ENCODE results near the gene BORCS5.

DNA sequence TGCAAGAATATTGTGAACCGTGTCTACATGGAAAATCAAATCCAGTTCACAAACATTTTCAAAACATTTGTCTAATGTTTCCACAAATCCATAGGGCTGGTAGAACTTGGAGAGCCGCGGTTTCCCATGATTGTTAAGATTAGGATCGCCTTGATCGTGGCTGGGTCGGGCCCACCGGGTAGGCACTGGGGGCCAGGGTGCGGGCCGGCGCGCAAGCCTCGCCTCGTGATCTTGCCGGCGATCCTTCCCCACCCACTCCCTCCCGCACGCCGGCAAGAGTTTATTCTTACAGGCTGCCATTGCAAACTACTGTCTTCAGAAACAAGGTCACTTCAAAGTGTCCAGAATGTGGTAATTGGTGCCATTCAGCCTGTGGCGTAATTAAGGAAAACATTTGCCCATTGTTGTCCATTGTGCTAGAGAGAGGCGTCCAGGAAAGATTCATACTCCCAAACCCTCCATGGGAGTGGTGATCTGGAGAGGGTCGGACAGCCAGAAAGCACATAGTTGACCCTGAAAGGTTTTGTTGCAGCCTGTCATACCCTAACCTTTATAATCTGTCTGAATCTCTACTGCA is 95.5 kb downstream of the BORCS5 start:
- TF ChIP-seq MXI1 (IDR thresholded peaks at IDR 0.05; ENCODE audit: borderline replicate concordance, low read depth, low read length) (no peak), MAZ (IDR thresholded peaks at IDR 0.05; ENCODE audit: borderline replicate concordance, low read depth, low read length) (no peak), RAD21 (IDR thresholded peaks at IDR 0.05; ENCODE audit: low read length) (no peak), POLR2A (IDR thresholded peaks at IDR 0.05; ENCODE audit: low read depth, low read length) (no peak), CEBPB (IDR thresholded peaks at IDR 0.05; ENCODE audit: low read depth, low read length) (no peak), BHLHE40 (IDR thresholded peaks at IDR 0.05; ENCODE audit: low read depth, low read length) (no peak)
- TF ChIP-seq, protein P1, sequence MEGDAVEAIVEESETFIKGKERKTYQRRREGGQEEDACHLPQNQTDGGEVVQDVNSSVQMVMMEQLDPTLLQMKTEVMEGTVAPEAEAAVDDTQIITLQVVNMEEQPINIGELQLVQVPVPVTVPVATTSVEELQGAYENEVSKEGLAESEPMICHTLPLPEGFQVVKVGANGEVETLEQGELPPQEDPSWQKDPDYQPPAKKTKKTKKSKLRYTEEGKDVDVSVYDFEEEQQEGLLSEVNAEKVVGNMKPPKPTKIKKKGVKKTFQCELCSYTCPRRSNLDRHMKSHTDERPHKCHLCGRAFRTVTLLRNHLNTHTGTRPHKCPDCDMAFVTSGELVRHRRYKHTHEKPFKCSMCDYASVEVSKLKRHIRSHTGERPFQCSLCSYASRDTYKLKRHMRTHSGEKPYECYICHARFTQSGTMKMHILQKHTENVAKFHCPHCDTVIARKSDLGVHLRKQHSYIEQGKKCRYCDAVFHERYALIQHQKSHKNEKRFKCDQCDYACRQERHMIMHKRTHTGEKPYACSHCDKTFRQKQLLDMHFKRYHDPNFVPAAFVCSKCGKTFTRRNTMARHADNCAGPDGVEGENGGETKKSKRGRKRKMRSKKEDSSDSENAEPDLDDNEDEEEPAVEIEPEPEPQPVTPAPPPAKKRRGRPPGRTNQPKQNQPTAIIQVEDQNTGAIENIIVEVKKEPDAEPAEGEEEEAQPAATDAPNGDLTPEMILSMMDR (conservative IDR thresholded peaks at IDR 0.05; ENCODE audit: low read depth, low read length), result no peak
- TF ChIP-seq, protein P2, sequence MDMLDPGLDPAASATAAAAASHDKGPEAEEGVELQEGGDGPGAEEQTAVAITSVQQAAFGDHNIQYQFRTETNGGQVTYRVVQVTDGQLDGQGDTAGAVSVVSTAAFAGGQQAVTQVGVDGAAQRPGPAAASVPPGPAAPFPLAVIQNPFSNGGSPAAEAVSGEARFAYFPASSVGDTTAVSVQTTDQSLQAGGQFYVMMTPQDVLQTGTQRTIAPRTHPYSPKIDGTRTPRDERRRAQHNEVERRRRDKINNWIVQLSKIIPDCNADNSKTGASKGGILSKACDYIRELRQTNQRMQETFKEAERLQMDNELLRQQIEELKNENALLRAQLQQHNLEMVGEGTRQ (IDR thresholded peaks at IDR 0.05; ENCODE audit: low read depth, low read length), result no peak

Measured in IMR-90 (cell line).